Gastroesophageal sphincter (tissue), 3 donors: ENCODE measurements around the gene ABCC9.

Source experiments
- CTCF ChIP-seq, 4 experiments: fragments of 200-600 bp in 2 of 4; fragments of 450-650 bp in 2 of 4; sonication (generic) in 1 of 4; IDR thresholded peaks; one replicate each; pipeline ENCODE4 v1.5.1; 2017 to 2019; ENCODE audit warnings: antibody characterized with exemption in 4 of 4, mild to moderate bottlenecking in 2 of 4, moderate library complexity in 2 of 4
- EP300 ChIP-seq: sonication (generic); formaldehyde crosslinking; IDR thresholded peaks from one replicate; pipeline ENCODE4 v1.6.1; 2017; ENCODE audit warnings: antibody characterized with exemption, mild to moderate bottlenecking

DNA sequence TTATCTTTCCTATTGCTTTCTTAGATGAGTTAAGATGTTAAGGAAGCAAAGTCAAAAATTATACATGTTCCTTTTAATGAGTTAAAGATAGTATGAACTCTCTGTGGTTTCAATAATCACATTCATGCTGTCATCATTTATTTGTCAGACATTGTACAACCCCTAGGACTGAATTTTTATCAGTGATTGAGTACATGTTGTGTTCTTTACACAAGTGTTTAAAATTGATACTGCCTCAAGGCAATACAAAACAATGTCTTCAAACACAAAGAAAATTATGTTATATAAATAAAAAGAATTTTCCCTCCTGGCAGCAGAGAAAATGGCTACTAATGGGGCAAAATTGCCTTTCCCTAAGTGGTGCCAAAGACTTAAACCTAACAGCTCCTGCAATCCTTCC lies 132.1 kb downstream of the ABCC9 start:
- no peak for TF ChIP-seq CTCF (IDR thresholded peaks at IDR 0.05)
- TF ChIP-seq EP300: no peak
